GM21526 (cell line): ENCODE measurements around the gene NDUFS4.
"Not testable (repeated sequence)": the region's sequence is repeated elsewhere in the genome, so short reads cannot be mapped to it uniquely, and the experiment has no call there.

Experiments used
- ATAC-seq: cut with Tn5 transposase; IDR thresholded peaks from one replicate; pipeline ENCODE4 v1.9.1; 2021; ENCODE audit warnings: moderate library complexity; ENCODE audit not compliant: unreplicated experiment, low FRiP score

Gene NDUFS4

DNA sequence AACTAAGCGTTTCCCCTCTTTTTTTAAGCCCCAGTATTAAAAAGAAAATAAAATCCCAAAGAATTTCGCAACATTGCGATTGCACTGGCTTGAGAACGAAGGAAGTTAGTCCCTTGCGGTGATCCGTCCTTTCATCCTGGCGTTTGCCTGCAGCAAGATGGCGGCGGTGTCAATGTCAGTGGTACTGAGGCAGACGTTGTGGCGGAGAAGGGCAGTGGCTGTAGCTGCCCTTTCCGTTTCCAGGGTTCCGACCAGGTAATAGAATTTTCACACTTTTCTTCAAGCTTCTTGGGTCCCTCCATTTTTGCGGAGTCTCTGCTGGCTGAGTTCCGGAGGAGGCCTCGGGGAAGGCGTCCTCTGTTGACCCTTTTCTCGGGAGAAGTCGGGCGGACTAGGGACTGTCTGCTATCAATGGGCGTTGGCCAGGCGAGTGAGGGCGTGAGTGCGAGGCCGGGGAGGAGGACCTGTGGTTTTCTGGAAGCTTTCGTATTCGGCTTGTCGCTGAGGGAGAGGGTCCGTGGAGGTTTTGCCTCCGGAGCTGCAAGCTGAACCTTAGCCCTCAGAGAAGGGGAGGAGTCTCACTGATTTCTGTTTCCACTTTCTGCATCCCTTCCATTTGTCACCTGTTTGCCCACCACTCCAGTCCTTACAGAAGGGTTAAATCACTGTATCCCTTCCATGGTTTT, at the start of gene NDUFS4:
Gene NDUFS4 (plus strand): TSS at position 134 of the 686 bp plus-strand sequence. CDS start 24 bp downstream, at position 158.
- peak; percentile 88 for ATAC-seq

DNA sequence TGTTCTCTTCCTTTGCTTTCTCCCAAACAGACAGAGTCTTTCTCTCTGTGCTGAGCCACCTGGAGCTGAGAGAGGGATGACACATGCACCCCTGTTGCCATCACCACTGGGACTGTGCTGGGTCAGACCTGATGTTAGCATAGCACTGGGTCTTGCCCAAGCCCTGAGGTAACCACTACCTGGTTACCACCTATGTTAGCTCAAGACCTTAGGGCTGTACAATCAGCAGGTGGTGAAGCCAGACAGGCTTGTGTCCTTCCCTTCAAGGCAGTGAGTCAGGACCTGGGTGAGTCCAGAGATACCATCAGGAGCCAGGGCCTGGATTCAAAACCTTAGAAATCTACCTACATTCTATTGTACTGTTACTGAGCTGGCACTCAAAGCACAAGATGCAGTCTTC, 47.9 kb upstream of the NDUFS4 start:
- ATAC-seq, result no peak

DNA sequence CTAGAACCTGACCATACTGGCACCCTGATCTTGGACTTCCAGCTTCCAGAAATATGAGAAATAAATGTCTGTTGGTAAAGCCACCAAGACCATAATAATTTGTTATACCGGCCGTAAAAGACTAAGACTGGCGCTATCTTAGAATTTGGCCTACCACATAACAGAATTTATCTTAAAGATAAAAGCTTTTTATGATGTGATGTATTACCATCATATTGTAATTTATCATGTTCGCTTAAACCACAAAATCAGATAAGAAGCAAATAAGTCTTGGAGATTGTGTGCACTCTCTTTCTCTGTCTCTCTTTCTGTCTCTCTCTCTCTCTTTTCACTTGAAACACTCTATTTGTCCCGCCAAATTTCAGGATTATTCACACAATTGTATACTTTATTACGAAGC, 44.5 kb upstream of the NDUFS4 start:
- no peak for ATAC-seq

DNA sequence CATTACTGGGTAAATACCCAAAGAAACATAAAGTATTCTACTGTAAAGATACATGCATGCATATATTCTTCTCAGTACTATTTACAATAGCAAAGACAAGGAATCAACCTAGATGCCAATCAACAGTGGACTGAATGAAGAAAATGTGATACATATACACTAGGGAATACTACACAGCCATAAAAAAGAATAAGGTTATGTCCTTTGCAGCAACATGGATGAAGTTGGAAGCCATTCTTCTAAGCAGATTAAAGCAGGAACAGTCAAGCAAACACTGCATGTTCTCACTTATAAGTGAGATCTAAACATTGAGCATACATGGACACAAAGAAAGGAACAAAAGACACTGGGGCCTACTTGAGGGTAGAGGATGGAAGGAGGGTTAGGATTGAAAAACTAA, 39.6 kb upstream of the NDUFS4 start:
- no peak for ATAC-seq

DNA sequence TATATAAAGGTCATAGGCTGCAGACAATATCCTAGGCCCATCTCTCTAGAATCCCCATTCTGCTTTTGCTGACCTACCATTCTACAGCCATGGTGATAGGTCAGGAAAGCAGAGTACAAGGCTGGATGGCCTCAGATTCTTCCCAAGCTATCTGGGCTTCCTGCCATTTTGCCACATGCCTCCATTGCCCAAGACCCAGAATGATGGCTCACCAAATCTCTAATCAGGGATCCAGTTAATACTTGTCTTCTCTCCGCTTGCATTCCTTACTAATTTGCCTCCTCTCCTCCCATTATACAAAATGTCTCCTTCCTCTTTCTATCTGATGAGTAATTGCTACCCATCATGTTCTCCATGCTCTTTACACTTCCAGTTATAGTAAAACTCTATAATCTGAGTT, 22.7 kb upstream of the NDUFS4 start:
- no peak for ATAC-seq

- ATAC-seq, result not testable (repeated sequence)
Observed at GRCh38 chr5:53540739-53541138, 19.7 kb upstream of the NDUFS4 start.

- ATAC-seq, result no peak
Observed at GRCh38 chr5:53541859-53542258, 18.6 kb upstream of the NDUFS4 start.

DNA sequence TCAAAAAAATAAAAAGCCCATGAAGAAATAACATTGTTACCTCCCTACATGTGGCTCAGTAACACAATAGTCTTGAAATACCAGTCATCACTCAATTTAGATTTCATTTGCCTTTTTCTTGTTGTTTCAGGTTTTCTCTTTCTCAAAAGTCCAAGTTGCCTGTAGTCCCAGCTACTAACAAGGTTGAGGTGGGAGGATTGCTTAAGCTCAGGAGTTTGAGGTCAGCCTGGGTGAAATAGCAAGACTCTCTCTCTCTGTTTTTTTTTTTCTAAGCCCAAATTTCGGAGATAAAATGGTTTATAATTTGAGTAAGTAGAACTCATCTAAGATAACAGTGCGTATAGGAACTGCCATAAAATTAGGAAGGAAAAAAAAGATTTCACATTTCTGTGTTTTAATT, 17.5 kb upstream of the NDUFS4 start:
- no peak for ATAC-seq

DNA sequence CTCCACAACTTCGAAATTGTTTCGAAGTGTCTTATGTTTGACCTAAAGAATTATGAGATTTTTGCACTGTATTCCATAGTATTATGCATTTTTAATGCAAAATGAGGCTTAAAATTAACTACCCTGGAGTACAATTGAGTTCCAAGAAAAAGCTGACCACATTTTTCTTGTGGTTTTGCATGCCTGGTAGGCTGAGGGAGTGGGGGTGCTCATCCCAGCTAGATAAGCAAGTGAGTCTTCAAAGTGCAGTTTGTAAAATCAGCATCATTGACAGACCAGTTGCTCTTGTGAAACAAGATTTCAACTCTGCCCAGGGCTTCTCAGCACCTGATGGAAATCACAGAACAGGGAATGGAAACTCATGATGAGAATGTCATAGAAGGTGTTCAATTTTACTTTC, 17.0 kb upstream of the NDUFS4 start:
- no peak for ATAC-seq

DNA sequence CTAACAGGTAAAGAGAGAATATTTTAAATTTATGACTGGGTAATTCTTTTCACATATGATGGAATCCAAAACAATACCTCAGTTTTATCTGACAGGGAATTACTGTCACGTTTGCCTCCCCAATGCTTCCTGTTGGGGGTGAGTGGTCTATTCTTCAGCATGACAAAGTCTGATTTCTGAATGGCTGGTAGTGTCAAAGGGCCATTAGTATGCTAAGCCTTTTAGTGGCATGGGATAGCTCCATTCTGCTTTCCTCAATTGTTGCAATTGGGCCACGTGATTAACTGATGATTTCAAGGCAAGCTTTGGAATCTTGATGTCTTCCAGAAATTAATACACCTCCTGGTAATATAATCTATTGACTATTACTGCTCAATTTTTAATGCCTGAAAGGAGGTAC, 14.7 kb upstream of the NDUFS4 start:
- ATAC-seq, result no peak

- no peak for ATAC-seq
Observed at GRCh38 chr5:53547226-53547625, 13.2 kb upstream of the NDUFS4 start.

GRCh38 chr5:53548501-53548900, 11.9 kb upstream of the NDUFS4 start:
- ATAC-seq, result not testable (repeated sequence)

GRCh38 chr5:53549792-53550191, 10.6 kb upstream of the NDUFS4 start:
- no peak for ATAC-seq

DNA sequence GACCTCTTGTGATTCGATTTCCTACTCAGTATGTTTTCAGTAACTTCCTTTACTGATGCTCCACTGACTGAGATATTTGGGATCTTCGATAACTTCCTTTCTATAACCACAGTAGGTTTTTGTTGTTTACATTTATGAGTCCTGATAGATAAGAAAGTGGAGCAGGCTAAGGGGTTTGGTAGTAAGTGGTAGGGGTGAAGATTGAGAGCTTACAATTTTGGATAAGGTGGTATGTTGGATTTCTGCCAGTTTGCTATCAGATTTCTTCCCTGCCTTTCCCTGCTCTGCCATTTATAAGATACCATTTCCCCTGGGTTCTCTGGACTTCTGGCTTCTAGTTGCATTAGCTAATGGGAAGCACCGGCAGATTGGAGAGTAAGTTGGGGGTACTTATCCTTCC, 7.9 kb upstream of the NDUFS4 start:
- ATAC-seq, result no peak

DNA sequence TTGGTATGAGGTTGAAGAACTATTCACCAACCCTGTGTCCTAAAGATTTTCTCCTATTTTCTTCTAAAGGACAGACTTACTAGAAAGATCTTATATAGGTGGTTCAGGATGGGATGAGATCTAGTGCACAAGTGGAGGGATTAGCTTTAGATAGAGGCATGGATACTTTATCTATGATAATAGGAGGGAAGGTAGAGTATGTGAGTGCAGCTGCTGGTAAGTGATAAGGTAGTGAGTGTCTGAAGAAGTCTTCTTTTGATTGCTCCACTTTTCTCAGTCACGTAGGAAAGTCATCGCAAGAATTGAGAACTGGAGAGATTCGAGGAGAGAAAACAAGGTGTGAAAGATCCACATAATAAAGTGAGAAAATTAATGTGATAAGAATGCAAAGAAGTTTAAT, 6.0 kb upstream of the NDUFS4 start:
- ATAC-seq, result no peak

- ATAC-seq, result no peak
Observed at GRCh38 chr5:53555160-53555559, 5.3 kb upstream of the NDUFS4 start.

- no peak for ATAC-seq
Observed at GRCh38 chr5:53556001-53556400, 4.4 kb upstream of the NDUFS4 start.

DNA sequence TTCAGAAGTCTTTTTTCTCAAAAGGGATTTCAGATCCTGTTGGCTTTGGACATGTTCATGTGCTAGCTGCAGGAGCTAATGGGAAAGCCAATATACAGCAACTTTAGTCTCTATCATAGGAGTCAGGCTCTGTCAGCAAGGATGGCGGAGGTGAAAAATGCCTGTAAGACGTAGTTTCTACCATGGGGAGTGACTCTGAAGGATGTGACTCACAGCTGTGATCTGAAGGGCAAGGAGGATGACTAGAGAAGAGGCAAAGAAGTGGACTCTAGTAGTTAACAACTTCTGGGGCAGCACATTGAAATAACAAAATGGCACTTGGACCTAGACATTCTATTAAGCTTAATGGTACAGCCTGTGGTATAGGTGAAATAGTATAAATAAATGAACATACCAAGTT, 3.1 kb upstream of the NDUFS4 start:
- no peak for ATAC-seq

- ATAC-seq, result no peak
Observed at GRCh38 chr5:53558966-53559365, 1.5 kb upstream of the NDUFS4 start.

GRCh38 chr5:53560028-53560427, 411 bp upstream of the NDUFS4 start:
- no peak for ATAC-seq

DNA sequence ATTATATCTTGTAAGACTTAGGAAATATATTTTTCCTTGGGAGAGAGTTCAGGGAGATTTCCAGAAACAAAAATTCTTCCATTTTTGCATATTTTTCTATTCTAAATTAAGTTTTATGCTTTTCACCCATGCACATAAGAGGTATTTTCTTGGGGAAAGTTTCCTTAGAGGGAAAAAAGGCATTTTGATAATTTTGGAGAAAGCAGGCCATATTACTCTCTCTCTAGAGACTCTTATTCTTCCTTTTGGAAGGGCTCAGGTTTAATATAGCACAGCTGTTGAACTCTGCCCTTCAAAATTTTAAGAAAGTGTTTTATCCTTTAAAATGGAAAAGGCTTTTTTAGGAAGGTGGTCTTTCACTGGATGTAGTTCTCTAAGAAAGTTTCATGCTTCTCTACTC, 8.0 kb downstream of the NDUFS4 start:
- ATAC-seq, result no peak

DNA sequence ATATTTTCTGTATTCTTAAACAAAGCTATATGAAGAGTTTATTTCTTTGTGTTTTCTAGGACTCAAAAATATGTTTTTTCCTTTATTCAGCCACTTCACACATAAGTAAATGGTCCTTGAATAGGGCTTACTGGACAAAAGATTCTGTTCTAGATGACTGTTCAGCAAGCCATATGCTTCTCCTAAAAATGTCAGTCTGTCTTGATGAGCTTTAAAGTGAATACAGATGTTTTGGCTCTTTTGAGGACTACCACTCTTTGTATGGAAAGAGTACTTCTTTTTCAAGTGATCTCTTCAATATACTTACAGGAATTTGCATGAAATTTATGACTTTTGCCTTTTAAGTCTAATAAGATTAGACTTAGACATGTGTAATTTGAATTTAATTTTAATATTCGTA, 8.4 kb downstream of the NDUFS4 start:
- ATAC-seq, result no peak

GRCh38 chr5:53569453-53569852, 9.0 kb downstream of the NDUFS4 start:
- no peak for ATAC-seq
